Measurements from ENCODE around the gene TRIM72.

The TRIM72 gene

GRCh38 chr16:31179747-31180459 lies 34.0 kb upstream of the TRIM72 start, which contains the start of gene FUS:
Gene FUS, plus strand, starts transcription at chr16:31180139. Its CDS starts 76 bp downstream, at chr16:31180215.
- POLR2A ChIA-PET, result interaction anchor here (0.6 to 2.1 kb wide), 25 partner anchors 9 to 278 kb away, joined by 3 to 12 read pairs (median 5); partner anchors contain the start of genes ITGAM, KAT8, PYCARD and ZNF646
- Histone ChIP-seq H3K27me3 (replicated peaks in 2 of 5; ENCODE audit: control insufficient read depth in 4 of 5, insufficient read depth in 5 of 5, low read length in 4 of 5) (no peaks in the 10 kb centered on the region), H3K4me3 (ENCODE audit: control insufficient read depth in 1 of 7, extremely low read depth in 1 of 7, insufficient read depth in 4 of 7, low read depth in 2 of 7, low read length in 6 of 7) (peak within 1 kb of the TSS; percentile 83 to 95 (median 92)), H3K36me3 (ENCODE audit: control insufficient read depth in 4 of 4, insufficient read depth in 4 of 4, low read length in 3 of 4) (peaks cover 11 to 35% (median 26%) of the 10 kb centered on the region in 4 experiments), H3K4me1 (ENCODE audit: control extremely low read depth in 1 of 4, control insufficient read depth in 4 of 4, insufficient read depth in 4 of 4, low read length in 3 of 4) (peaks cover 17 to 61% (median 52%) of the 10 kb centered on the region in 4 experiments), H3K9me3 (ENCODE audit: control extremely low read depth in 1 of 5, control insufficient read depth in 4 of 5, insufficient read depth in 2 of 5, low read depth in 1 of 5, low read length in 4 of 5) (no peaks in the 10 kb centered on the region), H3K27ac (ENCODE audit: insufficient read depth in 1 of 2, low read depth in 1 of 2, low read length in 2 of 2, poor library complexity in 1 of 2, severe bottlenecking in 2 of 2) (peak within 1 kb of the TSS; percentile 97 to 99)
- under 1% methylated on average over 37 of the region's 69 CpGs for WGBS (ENCODE audit: insufficient coverage)
- CTCF ChIA-PET, result interaction anchor here (0.6 to 3.3 kb wide), 4 partner anchors 19 to 264 kb away, joined by 3 to 13 read pairs (median 3); no protein-coding TSS in a partner anchor
- DNase-seq, result peak; percentile 91 to 97 (median 94)

DNA sequence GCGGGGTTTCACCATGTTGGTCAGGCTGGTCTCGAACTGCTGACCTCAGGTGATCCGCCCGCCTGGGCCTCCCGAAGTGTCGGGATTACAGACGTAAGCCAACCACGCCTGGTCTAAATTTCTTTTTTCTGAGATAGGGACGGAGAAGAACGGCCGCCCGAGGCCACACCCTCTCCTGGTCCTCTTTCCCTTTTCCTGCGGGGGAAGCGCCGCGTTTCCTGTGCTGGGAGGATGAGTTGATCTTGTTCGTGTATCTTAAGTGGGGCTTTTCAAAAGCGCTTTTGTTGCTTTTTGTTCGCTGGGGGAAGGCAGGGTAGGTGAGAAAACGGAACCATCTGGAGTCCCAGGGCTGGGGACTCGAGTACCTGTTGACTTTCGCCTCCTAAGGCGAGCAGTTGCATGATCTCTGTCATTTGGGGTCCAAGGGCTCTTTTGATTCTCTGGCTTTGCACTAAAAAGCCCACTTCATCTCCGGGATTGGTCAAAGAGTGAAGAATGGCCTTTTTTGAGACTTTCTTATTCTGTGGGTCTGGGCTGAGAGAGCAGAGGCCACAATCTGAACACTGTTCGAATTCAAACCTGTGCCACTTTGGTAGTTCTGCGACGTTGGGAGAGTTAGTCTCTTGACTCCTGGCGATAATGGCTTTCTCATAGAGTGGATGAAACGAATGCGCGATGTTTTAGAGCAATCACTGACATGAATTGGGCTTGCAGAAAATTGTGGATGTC lies 32.7 kb upstream of the TRIM72 start:
- Histone ChIP-seq H3K9me3 (ENCODE audit: control extremely low read depth in 1 of 5, control insufficient read depth in 4 of 5, insufficient read depth in 2 of 5, low read depth in 1 of 5, low read length in 4 of 5) (no peaks in the 10 kb centered on the region), H3K4me3 (ENCODE audit: control insufficient read depth in 1 of 7, extremely low read depth in 1 of 7, insufficient read depth in 4 of 7, low read depth in 2 of 7, low read length in 6 of 7) (peak overlapping the region; percentile 71 to 95 (median 92)), H3K27ac (ENCODE audit: insufficient read depth in 1 of 2, low read depth in 1 of 2, low read length in 2 of 2, poor library complexity in 1 of 2, severe bottlenecking in 2 of 2) (peak overlapping the region; percentile 97 to 99), H3K27me3 (replicated peaks in 2 of 5; ENCODE audit: control insufficient read depth in 4 of 5, insufficient read depth in 5 of 5, low read length in 4 of 5) (no peaks in the 10 kb centered on the region), H3K36me3 (ENCODE audit: control insufficient read depth in 4 of 4, insufficient read depth in 4 of 4, low read length in 3 of 4) (peaks cover 16 to 49% (median 37%) of the 10 kb centered on the region in 4 experiments), H3K4me1 (ENCODE audit: control extremely low read depth in 1 of 4, control insufficient read depth in 4 of 4, insufficient read depth in 4 of 4, low read length in 3 of 4) (peaks cover 23 to 75% (median 56%) of the 10 kb centered on the region in 4 experiments)
- WGBS (ENCODE audit: insufficient coverage), result 5% methylated on average over 23 of the region's 31 CpGs
- DNase-seq, result peak in 2 of 3 donors; percentile 44 to 48
- ChIA-PET CTCF (interaction anchor here (1.0 to 3.7 kb wide), 4 partner anchors 17 to 125 kb away, joined by 3 to 11 read pairs (median 4); no protein-coding TSS in a partner anchor), POLR2A (interaction anchor here (0.5 to 2.0 kb wide), 19 partner anchors 8 to 320 kb away, joined by 3 to 12 read pairs (median 6); partner anchors contain the start of genes ARMC5, ITGAM, KAT8 and PYCARD)

DNA sequence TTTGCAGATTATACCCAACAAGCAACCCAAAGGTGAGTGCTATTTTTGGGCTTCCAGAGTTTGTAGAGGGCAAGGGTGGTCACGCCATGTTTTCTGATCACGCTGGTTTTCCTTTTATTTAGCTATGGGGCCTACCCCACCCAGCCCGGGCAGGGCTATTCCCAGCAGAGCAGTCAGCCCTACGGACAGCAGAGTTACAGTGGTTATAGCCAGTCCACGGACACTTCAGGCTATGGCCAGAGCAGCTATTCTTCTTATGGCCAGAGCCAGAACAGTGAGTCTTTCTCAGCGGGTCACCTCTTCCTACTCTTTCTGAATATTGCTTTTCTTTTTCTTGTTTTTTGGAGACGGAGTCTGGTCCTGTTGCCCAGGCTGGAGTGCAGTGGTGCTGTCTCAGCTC lies 31.5 kb upstream of the TRIM72 start:
- Histone ChIP-seq H3K9me3 (ENCODE audit: control extremely low read depth in 1 of 5, control insufficient read depth in 4 of 5, insufficient read depth in 2 of 5, low read depth in 1 of 5, low read length in 4 of 5) (no peaks in the 10 kb centered on the region), H3K4me3 (ENCODE audit: control insufficient read depth in 1 of 7, extremely low read depth in 1 of 7, insufficient read depth in 4 of 7, low read depth in 2 of 7, low read length in 6 of 7) (peak overlapping the region in 5 of 7 experiments; percentile 71 to 95 (median 92)), H3K36me3 (ENCODE audit: control insufficient read depth in 4 of 4, insufficient read depth in 4 of 4, low read length in 3 of 4) (peaks cover 23 to 60% (median 47%) of the 10 kb centered on the region in 4 experiments), H3K4me1 (ENCODE audit: control extremely low read depth in 1 of 4, control insufficient read depth in 4 of 4, insufficient read depth in 4 of 4, low read length in 3 of 4) (peaks cover 28 to 69% (median 51%) of the 10 kb centered on the region in 4 experiments), H3K27ac (ENCODE audit: insufficient read depth in 1 of 2, low read depth in 1 of 2, low read length in 2 of 2, poor library complexity in 1 of 2, severe bottlenecking in 2 of 2) (peak overlapping the region in 1 of 2 experiments; percentile 46), H3K27me3 (replicated peaks in 2 of 5; ENCODE audit: control insufficient read depth in 4 of 5, insufficient read depth in 5 of 5, low read length in 4 of 5) (no peaks in the 10 kb centered on the region)
- CTCF ChIA-PET, result interaction anchor here (1.0 to 3.7 kb wide), 3 partner anchors 15 to 40 kb away, joined by 3 to 11 read pairs (median 5); no protein-coding TSS in a partner anchor
- no peak for DNase-seq
- POLR2A ChIA-PET, result interaction anchor here (1.4 kb wide), 1 partner anchor 13 kb away, joined by 4 read pairs; no protein-coding TSS in a partner anchor
- 67% methylated on average over 7 of the region's 7 CpGs for WGBS (ENCODE audit: insufficient coverage)

DNA sequence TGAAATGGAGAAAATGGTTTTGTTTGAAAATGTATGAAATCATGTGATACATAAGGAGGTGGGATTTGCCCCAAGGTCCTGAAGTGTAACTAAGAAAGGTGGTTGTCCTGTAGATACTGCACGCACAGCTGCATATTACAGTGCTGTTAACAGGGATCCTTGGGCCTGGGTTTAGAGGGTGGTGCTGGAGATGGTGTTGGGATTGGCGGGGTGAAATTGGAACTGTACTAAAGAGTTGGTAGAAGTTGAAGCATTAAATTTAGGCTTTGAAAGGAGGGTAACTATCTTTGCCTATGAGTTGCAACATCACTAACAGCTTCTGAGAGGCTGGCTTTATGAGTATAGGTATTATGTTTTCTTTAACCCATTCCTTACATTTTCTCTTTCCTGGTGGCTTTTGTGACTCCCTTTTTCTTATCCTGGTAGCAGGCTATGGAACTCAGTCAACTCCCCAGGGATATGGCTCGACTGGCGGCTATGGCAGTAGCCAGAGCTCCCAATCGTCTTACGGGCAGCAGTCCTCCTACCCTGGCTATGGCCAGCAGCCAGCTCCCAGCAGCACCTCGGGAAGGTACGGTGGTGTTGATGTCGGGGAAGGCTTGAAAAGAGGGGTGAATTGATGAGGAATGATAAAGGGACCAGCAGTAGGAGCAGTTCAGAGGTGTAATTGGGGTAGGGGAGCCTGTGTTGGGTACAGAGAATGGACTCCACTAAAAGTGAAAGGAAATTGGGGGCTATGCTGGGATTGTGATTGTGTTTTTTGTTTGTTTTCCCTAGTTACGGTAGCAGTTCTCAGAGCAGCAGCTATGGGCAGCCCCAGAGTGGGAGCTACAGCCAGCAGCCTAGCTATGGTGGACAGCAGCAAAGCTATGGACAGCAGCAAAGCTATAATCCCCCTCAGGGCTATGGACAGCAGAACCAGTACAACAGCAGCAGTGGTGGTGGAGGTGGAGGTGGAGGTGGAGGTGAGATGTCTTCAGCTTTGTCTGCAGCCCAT lies 30.2 kb upstream of the TRIM72 start:
- ChIA-PET CTCF (interaction anchor here (0.7 to 3.7 kb wide), 4 partner anchors 14 to 259 kb away, joined by 3 to 11 read pairs (median 4); partner anchors contain the start of gene ZNF843), POLR2A (interaction anchor here (1.4 kb wide), 1 partner anchor 12 kb away, joined by 4 read pairs; no protein-coding TSS in a partner anchor)
- H3K27me3 ChIP-seq (replicated peaks in 2 of 5; ENCODE audit: control insufficient read depth in 4 of 5, insufficient read depth in 5 of 5, low read length in 4 of 5), result no peaks in the 10 kb centered on the region
- peaks cover 26 to 63% (median 46%) of the 10 kb centered on the region in 4 experiments for H3K4me1 ChIP-seq (ENCODE audit: control extremely low read depth in 1 of 4, control insufficient read depth in 4 of 4, insufficient read depth in 4 of 4, low read length in 3 of 4)
- H3K9me3 ChIP-seq (ENCODE audit: control extremely low read depth in 1 of 5, control insufficient read depth in 4 of 5, insufficient read depth in 2 of 5, low read depth in 1 of 5, low read length in 4 of 5), result no peaks in the 10 kb centered on the region
- peak overlapping the region; percentile 27 to 63 for H3K27ac ChIP-seq (ENCODE audit: insufficient read depth in 1 of 2, low read depth in 1 of 2, low read length in 2 of 2, poor library complexity in 1 of 2, severe bottlenecking in 2 of 2)
- H3K36me3 ChIP-seq (ENCODE audit: control insufficient read depth in 4 of 4, insufficient read depth in 4 of 4, low read length in 3 of 4), result peaks cover 36 to 73% (median 59%) of the 10 kb centered on the region in 4 experiments
- DNase-seq, result no peak
- 99% methylated on average over 8 of the region's 10 CpGs for WGBS (ENCODE audit: insufficient coverage)
- H3K4me3 ChIP-seq (ENCODE audit: control insufficient read depth in 1 of 7, extremely low read depth in 1 of 7, insufficient read depth in 4 of 7, low read depth in 2 of 7, low read length in 6 of 7), result no peak overlapping the region

DNA sequence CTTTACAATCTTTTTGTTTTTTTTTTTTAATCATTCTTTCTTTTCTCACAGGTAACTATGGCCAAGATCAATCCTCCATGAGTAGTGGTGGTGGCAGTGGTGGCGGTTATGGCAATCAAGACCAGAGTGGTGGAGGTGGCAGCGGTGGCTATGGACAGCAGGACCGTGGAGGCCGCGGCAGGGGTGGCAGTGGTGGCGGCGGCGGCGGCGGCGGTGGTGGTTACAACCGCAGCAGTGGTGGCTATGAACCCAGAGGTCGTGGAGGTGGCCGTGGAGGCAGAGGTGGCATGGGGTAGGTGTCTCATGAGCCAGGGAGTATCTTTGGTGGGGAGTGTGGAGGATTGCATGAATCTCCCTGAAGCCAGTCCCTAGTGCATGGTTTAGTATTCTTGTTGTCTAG lies 29.0 kb upstream of the TRIM72 start:
- Histone ChIP-seq H3K27me3 (replicated peaks in 2 of 5; ENCODE audit: control insufficient read depth in 4 of 5, insufficient read depth in 5 of 5, low read length in 4 of 5) (no peaks in the 10 kb centered on the region), H3K4me3 (ENCODE audit: control insufficient read depth in 1 of 7, extremely low read depth in 1 of 7, insufficient read depth in 4 of 7, low read depth in 2 of 7, low read length in 6 of 7) (no peak overlapping the region), H3K27ac (ENCODE audit: insufficient read depth in 1 of 2, low read depth in 1 of 2, low read length in 2 of 2, poor library complexity in 1 of 2, severe bottlenecking in 2 of 2) (no peak overlapping the region), H3K36me3 (ENCODE audit: control insufficient read depth in 4 of 4, insufficient read depth in 4 of 4, low read length in 3 of 4) (peaks cover 42 to 85% (median 70%) of the 10 kb centered on the region in 4 experiments), H3K4me1 (ENCODE audit: control extremely low read depth in 1 of 4, control insufficient read depth in 4 of 4, insufficient read depth in 4 of 4, low read length in 3 of 4) (peaks cover 21 to 55% (median 38%) of the 10 kb centered on the region in 4 experiments), H3K9me3 (ENCODE audit: control extremely low read depth in 1 of 5, control insufficient read depth in 4 of 5, insufficient read depth in 2 of 5, low read depth in 1 of 5, low read length in 4 of 5) (no peaks in the 10 kb centered on the region)
- ChIA-PET CTCF (interaction anchor here (1.9 to 3.7 kb wide), 2 partner anchors 13 to 16 kb away, joined by 5 to 11 read pairs; no protein-coding TSS in a partner anchor), POLR2A (no interaction called here)
- no peak for DNase-seq
- WGBS (ENCODE audit: insufficient coverage), result 98% methylated on average over 7 of the region's 14 CpGs

DNA sequence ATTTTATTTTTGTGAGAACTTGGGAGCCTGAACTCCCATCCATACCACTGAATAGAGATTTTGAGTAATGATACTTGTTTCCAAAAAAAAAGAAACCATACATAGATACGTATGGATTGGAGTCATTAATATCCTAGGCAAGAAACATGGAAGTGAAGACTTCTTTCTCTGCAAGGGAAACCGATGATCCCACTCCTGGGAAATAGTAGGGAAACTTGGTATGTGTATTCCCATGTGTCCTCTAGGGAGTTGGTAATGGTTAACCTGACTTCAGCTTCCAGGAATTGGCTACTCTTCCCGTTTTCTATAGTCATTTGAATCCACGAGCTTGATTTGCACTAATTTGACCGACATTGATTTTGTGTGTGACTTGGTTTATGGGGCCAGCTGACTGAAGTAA lies 28.6 kb upstream of the TRIM72 start:
- no peak for DNase-seq
- peaks cover 21 to 55% (median 38%) of the 10 kb centered on the region in 4 experiments for H3K4me1 ChIP-seq (ENCODE audit: control extremely low read depth in 1 of 4, control insufficient read depth in 4 of 4, insufficient read depth in 4 of 4, low read length in 3 of 4)
- 94% methylated on average over 2 of the region's 5 CpGs for WGBS (ENCODE audit: insufficient coverage)
- ChIA-PET POLR2A (interaction anchor here (0.6 kb wide), 1 partner anchor 13 kb away, joined by 3 read pairs; no protein-coding TSS in a partner anchor), CTCF (no interaction called here)
- H3K27me3 ChIP-seq (replicated peaks in 2 of 5; ENCODE audit: control insufficient read depth in 4 of 5, insufficient read depth in 5 of 5, low read length in 4 of 5), result no peaks in the 10 kb centered on the region
- no peaks in the 10 kb centered on the region for H3K9me3 ChIP-seq (ENCODE audit: control extremely low read depth in 1 of 5, control insufficient read depth in 4 of 5, insufficient read depth in 2 of 5, low read depth in 1 of 5, low read length in 4 of 5)
- H3K27ac ChIP-seq (ENCODE audit: insufficient read depth in 1 of 2, low read depth in 1 of 2, low read length in 2 of 2, poor library complexity in 1 of 2, severe bottlenecking in 2 of 2), result peak overlapping the region in 1 of 2 experiments; percentile 21
- H3K36me3 ChIP-seq (ENCODE audit: control insufficient read depth in 4 of 4, insufficient read depth in 4 of 4, low read length in 3 of 4), result peaks cover 46 to 89% (median 74%) of the 10 kb centered on the region in 4 experiments
- no peak overlapping the region for H3K4me3 ChIP-seq (ENCODE audit: control insufficient read depth in 1 of 7, extremely low read depth in 1 of 7, insufficient read depth in 4 of 7, low read depth in 2 of 7, low read length in 6 of 7)

Measured in common myeloid progenitor, CD34-positive (primary cell).